SK-N-SH (cell line): ENCODE measurements around the gene CCDC178. TPM values are rescaled to one million over a fixed set of nuclear protein-coding genes. Genes with fewer than 3 reads are reported as not detected.

Experiments used
- CTCF ChIA-PET: fragments of 300-600, 350-600 bp; formaldehyde crosslinking; extraction: SDS; loops from one replicate; lab custom pipeline; 2021; lab: Yijun Ruan, JAX
- POLR2A ChIA-PET: fragments of 350-600 bp; sonication (Branson Sonifier 250); formaldehyde crosslinking; extraction: SDS; loops from one replicate; lab custom pipeline; 2020; ENCODE audit warnings: antibody characterized with exemption, inconsistent platforms; lab: Yijun Ruan, JAX
- DNase-seq: peaks from one replicate; pipeline ENCODE4 v3.0.0; 2012
- H2AFZ ChIP-seq: fragments of 200-600 bp; sonication (generic); 2 replicates; pipeline ENCODE4 v1.8.1; 2016; ENCODE audit warnings: antibody characterized with exemption, mild to moderate bottlenecking, low read depth
- H3F3A ChIP-seq: fragments of 200-600 bp; sonication (generic); replicated peaks from 2 replicates; pipeline ENCODE3; 2016; ENCODE audit warnings: antibody characterized with exemption, mild to moderate bottlenecking; ENCODE audit not compliant: insufficient read depth
- H3K27ac ChIP-seq, 2 experiments: fragments of 200-500 bp in 1 of 2; fragments of 200-600 bp in 1 of 2; sonication (Bioruptor generic) in 1 of 2; sonication (generic), shearing (Covaris generic) in 1 of 2; 2 replicates each; pipeline versions ENCODE4 v1.5.1 to v1.6.1; 2014 to 2016; ENCODE audit warnings: low read depth in 2 of 2, inconsistent platforms in 1 of 2, low read length in 1 of 2, mild to moderate bottlenecking in 1 of 2, mixed read lengths in 1 of 2
- H3K27me3 ChIP-seq: fragments of 200-600 bp; sonication (generic), shearing (Covaris generic); 2 replicates; pipeline ENCODE4 v1.6.1; 2016; ENCODE audit warnings: mixed run types; ENCODE audit not compliant: insufficient read depth
- H3K36me3 ChIP-seq, 2 experiments: fragments of 200-500 bp in 1 of 2; fragments of 200-600 bp in 1 of 2; sonication (Bioruptor generic) in 1 of 2; sonication (generic) in 1 of 2; replicated peaks in 1 of 2; 2 replicates each; pipeline versions ENCODE3 to v1.5.1; 2014 to 2016; ENCODE audit warnings: low read length in 1 of 2, mild to moderate bottlenecking in 1 of 2; ENCODE audit not compliant: insufficient read depth in 2 of 2, control insufficient read depth in 1 of 2
- H3K4me1 ChIP-seq, 2 experiments: fragments of 200-500 bp in 1 of 2; fragments of 200-600 bp in 1 of 2; sonication (Bioruptor generic) in 1 of 2; sonication (generic), shearing (Covaris generic) in 1 of 2; 2 replicates each; pipeline versions ENCODE4 v1.5.1 to v1.6.1; 2014 to 2016; ENCODE audit warnings: low read depth in 1 of 2, low read length in 1 of 2, mixed run types in 1 of 2; ENCODE audit not compliant: insufficient read depth in 2 of 2, control insufficient read depth in 1 of 2
- H3K4me2 ChIP-seq: fragments of 200-600 bp; sonication (generic), shearing (Covaris generic); 2 replicates; pipeline ENCODE4 v1.6.1; 2017; ENCODE audit warnings: mixed run types
- H3K4me3 ChIP-seq, 2 experiments: fragments of 200-500 bp in 1 of 2; fragments of 200-600 bp in 1 of 2; sonication (Bioruptor generic) in 1 of 2; sonication (generic), shearing (Covaris generic) in 1 of 2; 2 replicates each; pipeline versions ENCODE4 v1.5.1 to v1.8.1; 2014 to 2016; ENCODE audit warnings: low read depth in 2 of 2, inconsistent platforms in 1 of 2, low read length in 1 of 2, mild to moderate bottlenecking in 1 of 2, mixed read lengths in 1 of 2, moderate library complexity in 1 of 2
- H3K79me2 ChIP-seq: fragments of 200-600 bp; sonication (generic); 2 replicates; pipeline ENCODE4 v1.8.1; 2017; ENCODE audit warnings: mild to moderate bottlenecking; ENCODE audit not compliant: insufficient read depth
- H3K9ac ChIP-seq: fragments of 200-600 bp; sonication (generic); 2 replicates; pipeline ENCODE4 v1.6.1; 2017; ENCODE audit warnings: mixed run types
- H3K9me2 ChIP-seq: fragments of 200-600 bp; sonication (generic); 2 replicates; pipeline ENCODE4 v1.6.1; 2017; ENCODE audit warnings: mixed run types
- H3K9me3 ChIP-seq: fragments of 200-600 bp; sonication (generic); 2 replicates; pipeline ENCODE4 v1.6.1; 2017; ENCODE audit warnings: mixed run types, mild to moderate bottlenecking, moderate library complexity
- H4K20me1 ChIP-seq: fragments of 200-600 bp; sonication (generic); 2 replicates; pipeline ENCODE4 v1.6.1; 2017; ENCODE audit warnings: mild to moderate bottlenecking, mixed run types; ENCODE audit not compliant: insufficient read depth
- CTCF ChIP-seq: fragments of 200-600 bp; sonication (generic); IDR thresholded peaks from 2 replicates; pipeline ENCODE4 v1.6.1; 2017; ENCODE audit warnings: antibody characterized with exemption, mild to moderate bottlenecking, moderate library complexity
- ELF1 ChIP-seq: IDR thresholded peaks from 2 replicates; pipeline ENCODE4 v1.4.0; 2012
- GABPA ChIP-seq: IDR thresholded peaks from 2 replicates; pipeline ENCODE4 v1.4.0; 2012; ENCODE audit warnings: low read depth, mild to moderate bottlenecking
- RAD21 ChIP-seq: IDR thresholded peaks from 2 replicates; pipeline ENCODE4 v1.6.1; 2012; ENCODE audit warnings: mild to moderate bottlenecking, low read length
- RCOR1 ChIP-seq: fragments of 150-350 bp; IDR thresholded peaks from 2 replicates; pipeline ENCODE4 v1.6.1; 2017; ENCODE audit warnings: antibody characterized with exemption, low read length
- RXRA ChIP-seq: IDR thresholded peaks from 2 replicates; pipeline ENCODE4 v1.4.0; 2012; ENCODE audit warnings: low read depth, mild to moderate bottlenecking, borderline replicate concordance
- SMC3 ChIP-seq: IDR thresholded peaks from 2 replicates; pipeline ENCODE4 v1.6.1; 2012; ENCODE audit warnings: low read depth, low read length, improper control_type of control experiment
- USF2 ChIP-seq: fragments of 150-350 bp; IDR thresholded peaks from 2 replicates; pipeline ENCODE4 v1.6.1; 2017; ENCODE audit warnings: antibody characterized with exemption, low read length, low read depth, borderline replicate concordance
- ZBTB33 ChIP-seq: IDR thresholded peaks from 2 replicates; pipeline ENCODE4 v1.4.0; 2012; ENCODE audit warnings: low read depth, borderline replicate concordance
- WGBS: methylation state at CpG from one replicate; pipeline ENCODE4 v1.1.6; 2017; ENCODE audit warnings: low lambda C conversion rate; 5-methylcytosine and 5-hydroxymethylcytosine counted together
- polyA plus RNA-seq, 3 experiments: library from polyadenylated mRNA; depleted of rRNA; stranded (reverse); fragments of >200 nt; gene quantifications; 2 replicates each; pipeline ENCODE4 v1.2.3, GENCODE V29; 2012

Gene CCDC178
- polyA plus RNA-seq, 1 of the 3 experiments (the other 2 are of a cell fraction) = not detected

GRCh38 chr18:32896776-32897547, 543.6 kb downstream of the CCDC178 start:
- no peaks in the 10 kb centered on the region for H3F3A ChIP-seq
- no peaks in the 10 kb centered on the region for H3K9me3 ChIP-seq
- no peak overlapping the region for H3K9ac ChIP-seq
- TF ChIP-seq RXRA (no peak), RAD21 (no peak), SMC3 (no peak), USF2 (no peak), RCOR1 (no peak)
- H3K27ac ChIP-seq = no peak overlapping the region
- H3K4me1 ChIP-seq = no peaks in the 10 kb centered on the region
- no peak for DNase-seq
- H4K20me1 ChIP-seq = no peaks in the 10 kb centered on the region
- no peaks in the 10 kb centered on the region for H3K79me2 ChIP-seq
- no peaks in the 10 kb centered on the region for H3K9me2 ChIP-seq
- 12% methylated on average over 3 of the region's 4 CpGs for WGBS
- no peaks in the 10 kb centered on the region for H3K36me3 ChIP-seq
- no peak overlapping the region for H3K4me2 ChIP-seq
- H3K27me3 ChIP-seq = no peaks in the 10 kb centered on the region
- H2AFZ ChIP-seq = no peak overlapping the region
- ChIA-PET POLR2A (no interaction called here), CTCF (interaction anchor here (0.9 to 1.9 kb wide), 3 partner anchors 11 to 16 kb away, joined by 4 to 5 read pairs (median 4); no protein-coding TSS in a partner anchor)
- H3K4me3 ChIP-seq = no peak overlapping the region

GRCh38 chr18:32893915-32894314, 546.6 kb downstream of the CCDC178 start:
- H3K27me3 ChIP-seq = no peaks in the 10 kb centered on the region
- H3K9me3 ChIP-seq = no peaks in the 10 kb centered on the region
- no peak overlapping the region; the same call in 1 of the 2 replicates for H2AFZ ChIP-seq
- no peaks in the 10 kb centered on the region for H3K36me3 ChIP-seq
- WGBS = 41% methylated on average over 7 of the region's 7 CpGs
- no peaks in the 10 kb centered on the region for H3F3A ChIP-seq
- no peaks in the 10 kb centered on the region for H3K9me2 ChIP-seq
- no peaks in the 10 kb centered on the region for H3K79me2 ChIP-seq
- ChIA-PET POLR2A (no interaction called here), CTCF (interaction anchor here (0.6 to 1.6 kb wide), 4 partner anchors 14 to 216 kb away, joined by 3 to 4 read pairs (median 3); no protein-coding TSS in a partner anchor)
- H3K9ac ChIP-seq = no peak overlapping the region
- no peak for TF ChIP-seq ZBTB33
- no peak for TF ChIP-seq GABPA
- no peak for TF ChIP-seq ELF1
- TF ChIP-seq CTCF = peak; percentile 47
- no peak overlapping the region for H3K27ac ChIP-seq
- no peaks in the 10 kb centered on the region for H4K20me1 ChIP-seq
- H3K4me3 ChIP-seq = no peak overlapping the region
- H3K4me1 ChIP-seq = no peaks in the 10 kb centered on the region
- DNase-seq = peak; percentile 1
- H3K4me2 ChIP-seq = no peak overlapping the region
